Eye (tissue), 1 donor: Measurements from ENCODE around the gene AGPAT3.

Experiments used
- DNase-seq: peaks from one replicate; pipeline ENCODE4 v3.0.0-alpha.2; 2015

Gene AGPAT3

GRCh38 chr21:43909741-43910400, 44.8 kb downstream of the AGPAT3 start:
- no peak for DNase-seq

GRCh38 chr21:43910460-43910859, 45.4 kb downstream of the AGPAT3 start:
- DNase-seq = peak; percentile 35

GRCh38 chr21:43911015-43911934, 46.3 kb downstream of the AGPAT3 start:
- DNase-seq = no peak

- DNase-seq = no peak
Measured at GRCh38 chr21:43911935-43912487, 47.0 kb downstream of the AGPAT3 start.

- no peak for DNase-seq
Measured at GRCh38 chr21:43912500-43912899, 47.5 kb downstream of the AGPAT3 start.

- DNase-seq = no peak
Measured at GRCh38 chr21:43912910-43913309, 47.9 kb downstream of the AGPAT3 start.

GRCh38 chr21:43913928-43914327, 48.9 kb downstream of the AGPAT3 start:
- peak; percentile 51 for DNase-seq

GRCh38 chr21:43916076-43916475, 51.1 kb downstream of the AGPAT3 start:
- DNase-seq = no peak

- DNase-seq = no peak
Measured at GRCh38 chr21:43916691-43917514, 51.9 kb downstream of the AGPAT3 start.

GRCh38 chr21:43917515-43918384, 52.7 kb downstream of the AGPAT3 start:
- no peak for DNase-seq

- no peak for DNase-seq
Measured at GRCh38 chr21:43918385-43918947, 53.4 kb downstream of the AGPAT3 start.

- no peak for DNase-seq
Measured at GRCh38 chr21:43919283-43919682, 54.3 kb downstream of the AGPAT3 start.

- peak; percentile 41 for DNase-seq
Measured at GRCh38 chr21:43919871-43920801, 55.1 kb downstream of the AGPAT3 start.

GRCh38 chr21:43921571-43921978, 56.6 kb downstream of the AGPAT3 start:
- no peak for DNase-seq

GRCh38 chr21:43921979-43922945, 57.2 kb downstream of the AGPAT3 start:
- no peak for DNase-seq

GRCh38 chr21:43922949-43923348, 57.9 kb downstream of the AGPAT3 start:
- DNase-seq = no peak

- DNase-seq = no peak
Measured at GRCh38 chr21:43923391-43923790, 58.4 kb downstream of the AGPAT3 start.

- DNase-seq = no peak
Measured at GRCh38 chr21:43924421-43925095, 59.5 kb downstream of the AGPAT3 start.

- DNase-seq = no peak
Measured at GRCh38 chr21:43925096-43925481, 60.1 kb downstream of the AGPAT3 start.
